ENCODE results near the gene MAP1LC3A. TPM values are rescaled to one million over a fixed set of nuclear protein-coding genes. Genes with fewer than 3 reads are reported as not detected.

The MAP1LC3A gene
- total RNA-seq, 1 experiment from 2014 or later: 25.9 TPM

DNA sequence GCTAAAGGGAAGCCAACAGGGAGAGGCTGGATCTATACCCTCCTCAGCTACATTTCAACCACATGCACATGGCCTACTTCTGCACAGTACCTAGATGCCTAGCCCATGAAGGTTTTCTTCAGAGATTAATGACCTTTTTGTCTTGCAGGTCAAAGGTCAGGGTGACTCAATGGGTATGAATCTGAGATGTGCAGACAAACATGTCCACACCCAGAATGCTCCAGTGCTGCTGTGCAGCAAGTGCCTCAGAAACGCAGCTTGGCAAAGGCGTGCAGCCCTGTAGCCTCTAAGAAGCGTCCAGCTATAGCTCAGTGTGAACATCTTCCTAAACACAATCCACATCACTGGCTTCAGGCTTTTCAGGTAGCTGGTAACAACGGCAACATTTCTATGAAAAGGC is 24.4 kb downstream of the MAP1LC3A start:
- H4K91ac ChIP-seq (ENCODE audit: insufficient read length, low read depth, low read length): no peak overlapping the region
- no peak overlapping the region for H2BK12ac ChIP-seq (ENCODE audit: insufficient read length, low read depth, low read length)
- no peak overlapping the region for H2BK20ac ChIP-seq (ENCODE audit: low read depth, low read length, poor library complexity, severe bottlenecking)
- no peaks in the 10 kb centered on the region for H3K27me3 ChIP-seq (ENCODE audit: insufficient read depth, low read length)
- no peak overlapping the region for H3K4ac ChIP-seq (ENCODE audit: low read depth, low read length)
- H3K4me1 Mint-ChIP-seq: no peaks in the 10 kb centered on the region
- no peaks in the 10 kb centered on the region for H3K79me2 ChIP-seq (ENCODE audit: insufficient read depth, low read length)
- no peaks in the 10 kb centered on the region for H4K20me1 ChIP-seq (ENCODE audit: control insufficient read depth, insufficient read depth, insufficient read length)
- no peak overlapping the region for H3K9ac ChIP-seq (ENCODE audit: extremely low read depth, insufficient read length, low read length)
- no peak overlapping the region for H3K27ac ChIP-seq (ENCODE audit: insufficient read length, low read depth, low read length)
- H3K56ac ChIP-seq (ENCODE audit: insufficient read length, low read depth, low read length): no peak overlapping the region
- H3K27me3 Mint-ChIP-seq (ENCODE audit: low read depth): no peaks in the 10 kb centered on the region; the same call in 1 of the 2 replicates
- TF ChIP-seq, protein P1, sequence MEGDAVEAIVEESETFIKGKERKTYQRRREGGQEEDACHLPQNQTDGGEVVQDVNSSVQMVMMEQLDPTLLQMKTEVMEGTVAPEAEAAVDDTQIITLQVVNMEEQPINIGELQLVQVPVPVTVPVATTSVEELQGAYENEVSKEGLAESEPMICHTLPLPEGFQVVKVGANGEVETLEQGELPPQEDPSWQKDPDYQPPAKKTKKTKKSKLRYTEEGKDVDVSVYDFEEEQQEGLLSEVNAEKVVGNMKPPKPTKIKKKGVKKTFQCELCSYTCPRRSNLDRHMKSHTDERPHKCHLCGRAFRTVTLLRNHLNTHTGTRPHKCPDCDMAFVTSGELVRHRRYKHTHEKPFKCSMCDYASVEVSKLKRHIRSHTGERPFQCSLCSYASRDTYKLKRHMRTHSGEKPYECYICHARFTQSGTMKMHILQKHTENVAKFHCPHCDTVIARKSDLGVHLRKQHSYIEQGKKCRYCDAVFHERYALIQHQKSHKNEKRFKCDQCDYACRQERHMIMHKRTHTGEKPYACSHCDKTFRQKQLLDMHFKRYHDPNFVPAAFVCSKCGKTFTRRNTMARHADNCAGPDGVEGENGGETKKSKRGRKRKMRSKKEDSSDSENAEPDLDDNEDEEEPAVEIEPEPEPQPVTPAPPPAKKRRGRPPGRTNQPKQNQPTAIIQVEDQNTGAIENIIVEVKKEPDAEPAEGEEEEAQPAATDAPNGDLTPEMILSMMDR (conservative IDR thresholded peaks at IDR 0.05): no peak
- H3K9me3 ChIP-seq (ENCODE audit: control insufficient read depth, low read depth, low read length): no peaks in the 10 kb centered on the region
- no peak overlapping the region for H3K4me3 Mint-ChIP-seq
- H4K5ac ChIP-seq (ENCODE audit: insufficient read length, low read depth, low read length): no peak overlapping the region
- peak overlapping the region in 2 of 3 experiments; percentile 16 to 31; a peak in 2 of 7 replicates for H3K27ac Mint-ChIP-seq
- no CpG with 5 or more reads among the region's 4 CpGs for WGBS (ENCODE audit: extremely low coverage, insufficient read length, low lambda C conversion rate)
- H3K9me3 Mint-ChIP-seq: no peaks in the 10 kb centered on the region
- no peak overlapping the region for H3K18ac ChIP-seq (ENCODE audit: insufficient read length, low read depth, low read length)
- no peak overlapping the region for H2AFZ ChIP-seq (ENCODE audit: low read length)
- no peak overlapping the region for H3K14ac ChIP-seq (ENCODE audit: insufficient read depth, low read length)
- no peak for DNase-seq
- H2BK15ac ChIP-seq (ENCODE audit: low read depth, low read length): no peak overlapping the region
- H2BK120ac ChIP-seq (ENCODE audit: low read depth, low read length, poor library complexity, severe bottlenecking): no peak overlapping the region
- no peak overlapping the region for H4K8ac ChIP-seq (replicated peaks; ENCODE audit: insufficient read length, low read depth, low read length)
- H2BK5ac ChIP-seq (ENCODE audit: insufficient read length, low read length): no peak overlapping the region
- H3K79me1 ChIP-seq (ENCODE audit: insufficient read depth, low read depth, low read length, poor library complexity, severe bottlenecking): no peaks in the 10 kb centered on the region
- H3K4me1 ChIP-seq (ENCODE audit: insufficient read depth, low read length): no peaks in the 10 kb centered on the region
- no peak overlapping the region for H3T11ph ChIP-seq (ENCODE audit: low read length)
- no peaks in the 10 kb centered on the region for H3K23me2 ChIP-seq (ENCODE audit: insufficient read length, low read depth, low read length, poor library complexity, severe bottlenecking)
- H3K4me2 ChIP-seq (ENCODE audit: insufficient read depth, insufficient read length, low read length): no peak overlapping the region
- H3K23ac ChIP-seq (ENCODE audit: insufficient read length, low read depth, low read length): no peak overlapping the region
- no peak overlapping the region for H2AK5ac ChIP-seq (ENCODE audit: insufficient read length, low read length)
- peaks cover 0 to 15% (median 6%) of the 10 kb centered on the region in 3 experiments; a peak in 4 of 7 replicates for H3K36me3 Mint-ChIP-seq (ENCODE audit: insufficient read depth in 1 of 3, low read depth in 3 of 3)
